NCI-H510A treated with DMSO at 0.1 percent for 48 hours (cell line): ENCODE measurements around the gene RALY.
"Not testable (repeated sequence)": the region's sequence is repeated elsewhere in the genome, so short reads cannot be mapped to it uniquely, and the experiment has no call there.

Source experiments
- DNase-seq: peaks from one replicate; lab custom pipeline; 2025; lab: John Stamatoyannopoulos, UW

Gene RALY

DNA sequence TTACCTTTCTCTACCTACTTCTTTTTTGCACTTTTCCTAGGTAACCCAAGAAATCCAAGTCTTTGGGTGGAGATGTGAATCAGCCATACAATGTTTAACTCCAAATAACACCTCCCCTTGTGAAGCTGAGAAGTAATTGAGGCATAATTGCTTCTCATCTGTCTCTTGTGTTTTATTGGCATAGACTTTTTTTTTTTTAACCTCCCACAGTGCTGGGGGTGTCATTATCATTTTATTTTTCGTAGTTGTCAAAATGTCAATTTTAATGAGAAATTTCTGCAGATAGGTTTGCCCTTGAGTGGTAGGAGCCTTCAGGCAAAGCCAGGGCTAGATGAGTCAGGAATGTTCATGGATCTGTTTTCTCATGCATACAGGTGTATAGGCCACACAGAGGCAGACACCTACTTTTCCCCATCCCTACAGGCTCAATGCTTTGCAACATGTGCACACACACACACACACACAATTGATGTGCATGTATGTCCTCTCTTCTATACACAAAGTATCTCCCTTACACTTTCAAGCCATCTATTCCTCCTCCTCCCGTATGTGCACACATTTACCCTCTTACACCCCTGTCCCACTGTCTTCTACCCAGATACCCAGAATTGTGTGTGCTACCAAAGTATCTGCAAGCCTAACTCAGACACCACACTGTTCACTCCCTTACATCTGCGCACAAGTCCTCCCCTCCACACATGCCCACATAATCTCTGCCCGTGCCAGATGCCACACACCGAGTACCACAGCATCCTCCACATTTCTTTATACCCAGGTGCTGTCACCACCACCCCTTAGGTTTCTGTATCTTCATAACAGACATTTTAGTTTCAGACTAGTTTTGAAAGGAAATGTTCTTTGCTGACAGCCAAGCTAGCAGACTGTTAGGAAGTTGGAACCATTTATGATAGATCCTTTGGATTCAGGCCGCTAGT, 22.0 kb downstream of the RALY start:
- no peak for DNase-seq

GRCh38 chr20:34016736-34017135, 23.0 kb downstream of the RALY start:
- DNase-seq: no peak

DNA sequence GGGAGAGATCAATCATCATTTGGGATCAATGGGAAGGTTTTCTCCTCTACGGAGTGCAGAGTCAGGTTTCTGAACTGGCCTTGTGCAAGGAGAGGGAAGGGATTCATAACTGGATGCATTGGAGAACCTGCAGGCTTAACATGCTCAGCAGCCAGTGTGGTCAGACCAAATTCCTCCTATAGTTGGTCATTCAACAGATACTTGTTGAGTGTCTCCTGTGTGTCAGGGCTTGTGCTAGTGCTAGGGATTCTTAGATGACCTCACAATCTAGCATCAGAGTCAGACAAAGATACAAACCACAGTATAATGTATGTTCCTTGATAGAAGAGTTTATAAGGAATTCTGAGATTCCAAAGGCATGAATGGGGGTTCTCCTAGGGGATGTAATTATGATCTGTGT, 23.9 kb downstream of the RALY start:
- no peak for DNase-seq

DNA sequence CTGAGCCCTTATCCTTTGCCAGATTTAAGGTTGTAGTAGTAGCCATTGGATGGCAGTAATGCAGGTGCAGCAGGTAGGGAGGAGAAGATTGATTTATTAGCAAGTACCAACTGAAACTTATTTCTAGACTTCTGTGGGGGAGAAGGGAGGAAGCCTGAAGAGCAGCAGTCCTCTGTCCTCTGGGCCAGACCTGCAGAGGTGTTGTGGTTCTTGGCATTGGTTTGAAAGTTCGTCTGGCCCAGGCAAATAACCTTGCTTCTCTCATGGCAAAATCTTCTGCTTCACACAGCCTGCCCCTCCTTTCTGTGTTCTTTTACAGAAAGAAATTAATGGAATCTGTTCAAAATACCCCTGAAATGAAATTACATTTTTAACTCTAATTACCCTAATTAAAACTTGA, 24.5 kb downstream of the RALY start:
- DNase-seq: no peak

DNA sequence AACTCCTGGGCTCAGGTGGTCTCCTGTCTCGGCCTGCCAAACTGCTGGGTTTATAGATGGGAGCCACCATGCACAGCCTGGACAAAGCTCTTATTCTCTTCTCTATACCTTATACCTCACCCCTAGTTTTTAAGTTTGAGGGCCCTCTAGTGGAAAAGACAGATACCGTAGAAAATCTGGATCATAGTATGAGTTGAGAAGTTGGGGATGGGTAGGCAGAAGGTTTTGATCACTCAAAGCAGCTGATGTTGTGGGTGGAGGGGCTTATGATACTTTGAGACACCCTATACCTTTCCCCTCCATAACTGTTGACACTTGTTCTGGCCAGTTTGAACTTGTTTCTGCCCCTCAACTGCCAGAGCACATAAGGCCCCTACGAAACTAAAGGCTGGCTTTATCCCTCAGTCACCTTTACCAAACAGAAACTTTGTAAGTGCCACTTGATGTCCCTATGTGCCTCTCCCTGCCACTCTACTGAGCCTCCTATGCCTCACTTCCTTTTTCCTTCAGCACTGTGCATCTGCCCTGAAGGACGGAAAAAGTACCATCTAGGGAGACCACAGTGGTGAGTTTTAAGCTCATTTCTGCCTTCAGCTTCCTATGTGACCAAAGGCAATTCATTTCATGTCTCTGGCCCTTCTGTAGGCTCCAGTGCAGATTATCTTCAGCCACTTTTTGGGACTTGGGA, 28.6 kb downstream of the RALY start:
- DNase-seq: peak; percentile 98

- DNase-seq: no peak
Measured at GRCh38 chr20:34022839-34023234, 29.1 kb downstream of the RALY start.

- DNase-seq: no peak
Measured at GRCh38 chr20:34023937-34024722, 30.4 kb downstream of the RALY start.

- DNase-seq: peak; percentile 32
Measured at GRCh38 chr20:34024723-34025351, 31.1 kb downstream of the RALY start.

DNA sequence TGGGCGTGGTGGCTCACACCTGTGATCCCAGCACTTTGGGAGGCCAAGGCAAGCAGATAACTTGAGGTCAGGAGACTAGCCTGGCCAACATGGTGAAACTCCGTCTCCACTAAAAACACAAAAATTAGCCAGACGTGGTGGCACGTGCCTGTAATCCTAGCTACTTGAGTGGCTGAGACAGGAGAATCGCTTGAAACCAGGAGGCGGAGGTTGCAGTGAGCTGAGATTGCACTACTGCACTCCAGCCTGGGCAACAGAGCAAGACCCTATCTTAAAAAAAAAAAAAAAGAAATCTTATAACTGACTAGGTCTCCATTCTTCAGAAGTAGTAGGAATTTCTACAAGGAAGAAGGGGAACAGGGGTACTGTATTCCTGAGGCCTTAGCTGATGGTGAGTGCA, 34.3 kb downstream of the RALY start:
- not testable (repeated sequence) for DNase-seq

DNA sequence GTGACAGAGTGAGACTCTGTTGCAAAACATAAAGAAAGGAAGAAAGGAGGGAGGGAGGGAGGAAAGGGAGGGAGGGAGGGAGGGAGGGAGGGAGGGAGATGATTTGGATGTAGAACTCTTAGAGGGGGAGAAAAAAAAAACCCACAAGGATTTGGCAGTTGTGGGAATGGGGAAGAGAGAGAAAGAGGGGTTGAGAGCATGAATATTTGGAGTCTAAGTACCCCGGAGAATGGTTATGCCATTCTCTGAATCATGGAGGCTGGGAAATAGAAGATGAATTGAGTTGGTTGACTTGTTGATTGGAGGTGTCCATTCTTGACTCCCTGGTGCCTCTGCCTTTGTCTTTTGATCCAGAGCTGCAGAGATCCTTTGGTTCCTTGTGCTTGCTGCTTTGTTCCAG, 35.7 kb downstream of the RALY start:
- DNase-seq: no peak

DNA sequence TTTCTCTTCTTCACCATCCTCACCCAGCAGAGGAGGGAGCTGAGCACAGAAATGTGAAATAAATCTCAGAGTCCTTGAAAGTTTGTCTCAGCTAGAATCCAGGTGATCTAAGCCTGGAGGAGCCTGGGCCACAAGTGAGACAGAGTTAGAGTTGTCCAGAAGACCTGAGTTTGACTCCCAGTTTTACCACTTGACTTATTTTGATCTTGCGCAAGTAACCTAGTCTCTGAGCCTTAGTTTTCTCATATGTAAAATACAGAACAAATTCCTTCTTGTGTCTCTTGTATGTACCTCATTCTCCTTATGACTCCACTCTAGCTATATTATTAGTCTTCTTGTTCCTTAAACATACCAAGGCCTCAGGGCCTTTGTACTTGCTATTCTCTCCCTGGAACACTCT, 36.7 kb downstream of the RALY start:
- no peak for DNase-seq

- no peak for DNase-seq
Measured at GRCh38 chr20:34033903-34034302, 40.2 kb downstream of the RALY start.

DNA sequence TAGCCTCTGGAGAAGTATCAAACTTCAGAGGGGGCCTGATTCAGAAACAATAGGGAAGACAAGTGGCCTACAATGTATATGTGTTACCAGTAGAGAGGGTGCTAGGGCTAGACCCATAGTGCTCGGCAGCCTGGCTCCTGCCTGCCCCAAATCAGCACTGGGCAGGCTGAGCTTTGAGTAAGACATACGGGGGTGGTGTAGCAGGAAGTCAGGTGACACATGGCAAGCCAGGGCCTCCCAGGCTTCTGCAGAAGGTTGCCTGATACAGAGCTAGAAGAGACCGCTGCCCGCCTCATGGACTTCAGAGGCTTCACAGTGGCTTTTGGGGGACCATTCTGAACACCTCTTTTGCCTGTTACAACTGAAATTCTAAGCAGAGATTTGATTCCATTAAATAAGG, 43.4 kb downstream of the RALY start:
- no peak for DNase-seq

GRCh38 chr20:34037767-34038166, 44.1 kb downstream of the RALY start:
- DNase-seq: no peak

DNA sequence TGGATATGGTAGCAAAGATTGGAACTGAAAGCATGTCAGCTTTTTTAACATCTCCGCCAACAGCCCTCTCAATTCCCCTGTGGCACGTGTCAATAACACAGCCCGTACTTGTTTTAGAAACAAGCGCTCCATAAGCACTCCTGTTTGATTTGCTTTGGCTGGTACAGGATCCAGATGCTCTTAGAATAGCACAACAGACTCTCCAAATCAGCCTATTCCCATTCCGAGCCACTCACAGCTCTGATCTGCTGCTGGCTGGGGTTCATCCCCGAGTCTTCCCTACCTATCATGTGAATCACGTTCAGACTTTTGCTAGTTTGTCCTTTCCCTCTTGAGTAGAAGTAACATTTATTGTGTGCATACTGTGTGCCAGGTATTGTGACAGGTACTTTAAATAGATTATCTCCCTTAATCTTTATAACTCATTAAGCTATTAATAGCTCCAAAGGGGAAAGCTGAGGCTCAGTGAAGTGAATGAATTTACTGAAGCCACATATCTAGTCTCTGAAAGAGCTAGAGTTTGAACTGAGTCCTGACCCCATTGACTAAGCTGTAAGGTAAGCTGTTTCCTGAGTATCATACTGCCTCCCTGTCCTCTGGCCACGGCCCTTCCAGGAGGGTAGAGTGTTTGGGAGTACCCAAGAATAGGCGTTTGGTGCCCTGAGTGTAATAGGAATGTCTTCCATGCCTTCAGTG, 46.7 kb downstream of the RALY start:
- peak; percentile 58 for DNase-seq

DNA sequence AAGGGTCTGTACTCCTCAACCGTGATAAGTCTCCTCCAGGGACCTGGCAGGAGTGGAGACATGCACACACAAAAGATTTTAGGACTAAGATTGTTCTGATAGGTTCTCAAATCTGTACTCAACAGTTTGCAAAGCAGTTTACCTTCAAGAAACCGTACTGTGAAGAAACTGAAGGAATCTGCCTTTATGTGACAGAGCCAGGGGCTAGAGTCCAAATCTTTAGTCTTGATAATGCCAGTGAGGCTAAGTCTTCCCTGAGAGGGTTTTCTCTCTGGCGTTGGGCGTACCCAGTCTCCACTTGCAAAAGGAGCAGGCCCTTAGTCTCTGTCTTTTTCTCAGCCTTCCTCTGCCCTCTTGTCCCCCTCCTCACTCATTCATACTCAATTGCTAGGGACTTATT, 47.5 kb downstream of the RALY start:
- no peak for DNase-seq

- DNase-seq: peak; percentile 95
Measured at GRCh38 chr20:34042262-34042661, 48.6 kb downstream of the RALY start.

DNA sequence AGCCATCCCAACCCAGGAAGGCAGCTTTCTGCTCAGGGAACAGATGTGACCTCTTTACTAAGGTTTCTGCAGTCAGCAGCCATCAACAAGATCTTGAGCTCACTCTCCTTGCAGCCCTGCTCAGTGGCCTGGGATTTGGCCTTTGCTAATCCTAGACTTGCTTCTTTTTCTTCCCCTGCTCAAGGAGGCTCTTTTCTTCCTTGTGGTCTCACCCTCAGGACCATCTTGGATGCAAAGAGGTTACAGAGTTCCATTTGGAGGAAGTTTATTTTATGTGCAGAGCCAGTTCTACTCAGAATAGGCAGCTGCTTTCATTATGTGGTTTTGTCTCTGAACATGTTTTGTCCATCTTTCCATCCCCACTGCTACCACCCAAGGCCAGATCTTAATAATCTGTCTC, 49.3 kb downstream of the RALY start:
- no peak for DNase-seq

GRCh38 chr20:34045294-34045693, 51.6 kb downstream of the RALY start:
- DNase-seq: peak; percentile 79

GRCh38 chr20:34045930-34046725, 52.4 kb downstream of the RALY start:
- peak; percentile 14 for DNase-seq
